ENCODE measurements around the gene PRPF18.

DNA sequence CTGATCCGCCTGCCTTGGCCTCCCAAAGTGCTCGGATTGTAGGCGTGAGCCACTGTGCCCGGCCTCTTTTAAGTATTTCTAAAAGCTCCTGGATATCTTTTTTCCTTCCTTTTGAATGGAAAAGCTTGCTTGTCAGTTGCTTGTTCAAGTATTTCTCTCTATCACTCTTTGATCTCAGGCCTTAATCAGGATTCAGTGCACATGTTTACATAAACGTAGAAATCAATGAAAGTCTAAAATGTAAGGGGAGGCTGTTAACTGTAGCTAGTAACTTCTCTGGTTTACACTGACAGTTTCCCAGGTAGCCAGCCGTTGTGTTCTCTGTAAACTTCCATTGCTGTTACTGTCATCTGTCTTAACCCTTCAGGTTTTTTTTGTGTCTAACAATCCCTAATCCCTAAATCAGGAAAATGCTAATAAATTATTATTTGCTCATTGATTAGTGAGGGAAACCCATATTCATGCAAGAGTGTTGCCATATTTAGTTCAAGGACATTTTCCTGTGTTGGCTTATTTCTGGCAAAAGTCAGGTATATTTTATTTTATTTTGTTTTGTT is 1.5 kb upstream of the PRPF18 start:
- TF ChIP-seq, protein P1, sequence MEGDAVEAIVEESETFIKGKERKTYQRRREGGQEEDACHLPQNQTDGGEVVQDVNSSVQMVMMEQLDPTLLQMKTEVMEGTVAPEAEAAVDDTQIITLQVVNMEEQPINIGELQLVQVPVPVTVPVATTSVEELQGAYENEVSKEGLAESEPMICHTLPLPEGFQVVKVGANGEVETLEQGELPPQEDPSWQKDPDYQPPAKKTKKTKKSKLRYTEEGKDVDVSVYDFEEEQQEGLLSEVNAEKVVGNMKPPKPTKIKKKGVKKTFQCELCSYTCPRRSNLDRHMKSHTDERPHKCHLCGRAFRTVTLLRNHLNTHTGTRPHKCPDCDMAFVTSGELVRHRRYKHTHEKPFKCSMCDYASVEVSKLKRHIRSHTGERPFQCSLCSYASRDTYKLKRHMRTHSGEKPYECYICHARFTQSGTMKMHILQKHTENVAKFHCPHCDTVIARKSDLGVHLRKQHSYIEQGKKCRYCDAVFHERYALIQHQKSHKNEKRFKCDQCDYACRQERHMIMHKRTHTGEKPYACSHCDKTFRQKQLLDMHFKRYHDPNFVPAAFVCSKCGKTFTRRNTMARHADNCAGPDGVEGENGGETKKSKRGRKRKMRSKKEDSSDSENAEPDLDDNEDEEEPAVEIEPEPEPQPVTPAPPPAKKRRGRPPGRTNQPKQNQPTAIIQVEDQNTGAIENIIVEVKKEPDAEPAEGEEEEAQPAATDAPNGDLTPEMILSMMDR (IDR thresholded peaks at IDR 0.05; ENCODE audit: low read depth, low read length), result no peak
- TF ChIP-seq POLR2A (IDR thresholded peaks at IDR 0.05; ENCODE audit: extremely low read depth, insufficient read length), result no peak
- TF ChIP-seq, protein P2, sequence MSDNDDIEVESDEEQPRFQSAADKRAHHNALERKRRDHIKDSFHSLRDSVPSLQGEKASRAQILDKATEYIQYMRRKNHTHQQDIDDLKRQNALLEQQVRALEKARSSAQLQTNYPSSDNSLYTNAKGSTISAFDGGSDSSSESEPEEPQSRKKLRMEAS (IDR thresholded peaks at IDR 0.05; ENCODE audit: low read depth, low read length), result no peak
- TF ChIP-seq MYC (IDR thresholded peaks at IDR 0.05; ENCODE audit: low read depth, low read length), result no peak
